GM20431 (cell line): Measurements from ENCODE around the gene MED27.

ENCODE experiments used
- in situ Hi-C: fragments of 300-500 bp; cut with MseI, MboI; formaldehyde crosslinking; loops from one replicate; pipeline ENCODE4 v1.15.0; 2020; ENCODE audit warnings: low sequenced_read_pairs; ENCODE audit not compliant: unreplicated experiment

MED27 gene

DNA sequence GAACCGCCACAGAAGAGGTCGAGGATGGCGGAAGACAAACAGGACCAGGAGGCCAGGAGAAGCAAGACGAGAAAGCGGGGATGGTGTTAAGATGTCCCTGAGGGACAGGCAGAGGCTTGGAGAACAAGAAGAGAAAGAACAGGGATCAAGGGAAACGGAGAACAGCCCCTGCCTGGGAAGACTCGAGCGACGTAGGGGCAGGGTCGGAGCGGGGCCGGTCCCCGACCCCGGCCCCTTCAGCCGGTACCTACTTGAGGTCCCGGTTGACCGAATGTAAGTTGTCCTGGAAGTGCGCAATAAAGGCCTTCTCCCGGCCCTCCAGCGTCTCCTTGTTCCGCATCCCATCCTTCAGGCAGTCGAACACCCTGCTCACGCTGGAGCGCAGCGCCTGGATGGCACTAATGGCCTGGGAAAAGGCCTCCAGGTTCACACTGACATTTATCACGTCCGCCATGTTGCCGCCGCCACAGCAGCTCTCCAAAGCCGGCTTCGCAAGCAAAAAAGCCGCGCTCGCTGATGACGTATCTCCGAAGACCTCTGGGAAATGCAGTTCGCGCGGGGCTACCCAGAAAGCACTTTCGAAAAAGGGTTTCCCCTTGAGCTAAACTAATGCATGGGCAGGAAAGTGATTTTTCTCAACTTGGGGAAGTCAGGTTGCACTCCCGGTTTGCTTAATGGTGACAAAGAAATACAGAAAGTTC is at the start of gene MED27:
TSS of gene MED27 (minus strand) at position 477 of the 701 bp plus-strand sequence. CDS start at position 454, 23 bp downstream.
- in situ Hi-C loops, result no loop called here

DNA sequence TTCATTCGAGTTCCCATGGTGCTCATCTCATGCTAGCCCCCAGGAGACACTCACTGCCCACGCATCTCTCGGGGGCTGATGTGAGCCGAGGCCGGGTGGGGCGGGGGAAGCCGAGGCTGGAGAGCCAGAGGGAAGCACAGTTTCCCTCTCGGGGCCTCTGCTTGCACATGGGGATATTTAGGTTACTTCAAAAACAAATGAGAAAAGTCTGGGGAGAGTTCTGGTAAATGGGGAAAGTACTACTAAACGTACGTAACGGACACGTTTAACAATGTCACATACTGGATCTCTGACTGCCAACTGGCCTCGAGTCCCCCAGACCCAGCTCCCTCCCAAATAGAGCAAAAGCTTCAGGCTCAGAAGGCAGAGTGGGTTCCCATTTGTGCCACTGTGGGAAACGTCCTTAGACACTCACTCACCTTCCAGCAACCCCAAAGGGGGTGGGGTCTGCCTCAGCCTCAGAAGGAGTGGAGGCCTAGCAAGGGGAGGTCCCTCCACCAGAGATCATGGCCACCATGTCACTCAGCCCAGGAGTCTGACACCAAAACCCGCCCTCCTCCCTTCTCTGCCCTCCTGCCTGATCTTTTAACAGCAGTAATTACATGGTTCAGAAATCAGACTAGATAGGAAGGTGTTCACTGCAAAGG is 48.3 kb upstream of the MED27 start:
- in situ Hi-C loops, result no loop called here

- in situ Hi-C loops, result no loop called here
Measured at GRCh38 chr9:132126680-132127236, 47.1 kb upstream of the MED27 start.

GRCh38 chr9:132125944-132126679 is 46.4 kb upstream of the MED27 start:
- in situ Hi-C loops, result no loop called here

- in situ Hi-C loops, result no loop called here
Measured at GRCh38 chr9:132125361-132125760, 45.7 kb upstream of the MED27 start.

DNA sequence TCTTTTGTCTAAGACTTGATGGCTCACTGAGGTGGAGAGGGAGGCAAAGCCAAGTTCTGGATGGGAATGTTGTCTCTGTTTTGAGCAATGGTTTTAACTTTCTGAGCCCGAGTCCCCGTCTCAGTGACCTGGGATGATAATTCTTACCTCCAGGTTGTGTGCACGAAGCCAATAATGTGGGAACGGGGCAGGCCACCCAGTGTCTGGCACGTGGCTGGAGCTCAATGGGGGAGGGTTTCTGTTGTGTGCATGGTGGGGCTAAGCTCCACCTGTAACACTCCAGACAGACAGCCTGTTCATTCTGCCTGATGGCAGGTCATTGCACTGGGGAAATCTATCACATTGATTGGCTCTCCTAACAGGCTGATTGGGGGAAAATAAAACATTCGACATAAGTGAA is 45.1 kb upstream of the MED27 start:
- in situ Hi-C loops, result no loop called here

GRCh38 chr9:132121021-132121420 is 41.4 kb upstream of the MED27 start:
- in situ Hi-C loops, result no loop called here

- in situ Hi-C loops, result no loop called here
Measured at GRCh38 chr9:132117694-132118093, 38.0 kb upstream of the MED27 start.

DNA sequence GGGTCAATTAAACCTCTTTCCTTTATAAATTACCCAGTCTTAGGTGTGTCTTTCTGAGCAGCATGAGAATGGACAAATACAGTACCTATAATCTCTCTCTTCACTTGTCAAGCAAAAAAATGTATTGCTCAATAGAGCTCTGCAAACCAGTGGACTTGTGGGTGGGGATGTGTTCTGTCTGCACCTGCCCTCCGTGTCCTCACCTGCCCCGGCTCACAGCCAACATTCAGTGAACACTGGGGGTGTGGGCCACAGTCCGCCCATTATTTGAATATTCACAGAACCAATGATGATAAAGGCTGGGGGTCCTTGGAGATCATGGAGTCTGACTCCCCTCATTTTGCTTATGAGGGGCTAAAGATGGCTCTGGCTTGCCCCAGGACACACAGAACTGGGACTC is 36.9 kb upstream of the MED27 start:
- in situ Hi-C loops, result no loop called here

- in situ Hi-C loops, result no loop called here
Measured at GRCh38 chr9:132114102-132114707, 34.5 kb upstream of the MED27 start.

- in situ Hi-C loops, result no loop called here
Measured at GRCh38 chr9:132109291-132109690, 29.6 kb upstream of the MED27 start.

- in situ Hi-C loops, result no loop called here
Measured at GRCh38 chr9:132108728-132109127, 29.1 kb upstream of the MED27 start.

GRCh38 chr9:132099741-132100407 is 20.2 kb upstream of the MED27 start:
- in situ Hi-C loops, result no loop called here

DNA sequence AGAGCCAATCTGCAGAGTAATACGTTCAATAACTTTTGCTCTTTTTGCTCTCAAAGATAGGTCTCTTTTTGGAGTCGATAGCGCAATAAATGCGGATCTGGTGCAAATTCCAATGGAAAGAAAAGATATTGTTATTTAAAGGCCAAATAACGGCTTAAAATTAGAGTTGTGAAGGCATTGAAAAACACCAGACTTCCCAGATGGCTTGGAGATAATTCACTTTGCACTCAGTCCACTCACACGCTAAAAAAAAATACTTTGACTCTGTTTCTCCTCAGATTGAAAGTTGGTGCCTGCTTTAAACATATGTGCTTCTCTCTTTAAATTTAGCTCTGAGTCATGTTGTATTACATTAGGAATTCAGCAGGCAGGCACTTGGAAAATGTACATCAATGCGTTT is 19.5 kb upstream of the MED27 start:
- in situ Hi-C loops, result no loop called here

DNA sequence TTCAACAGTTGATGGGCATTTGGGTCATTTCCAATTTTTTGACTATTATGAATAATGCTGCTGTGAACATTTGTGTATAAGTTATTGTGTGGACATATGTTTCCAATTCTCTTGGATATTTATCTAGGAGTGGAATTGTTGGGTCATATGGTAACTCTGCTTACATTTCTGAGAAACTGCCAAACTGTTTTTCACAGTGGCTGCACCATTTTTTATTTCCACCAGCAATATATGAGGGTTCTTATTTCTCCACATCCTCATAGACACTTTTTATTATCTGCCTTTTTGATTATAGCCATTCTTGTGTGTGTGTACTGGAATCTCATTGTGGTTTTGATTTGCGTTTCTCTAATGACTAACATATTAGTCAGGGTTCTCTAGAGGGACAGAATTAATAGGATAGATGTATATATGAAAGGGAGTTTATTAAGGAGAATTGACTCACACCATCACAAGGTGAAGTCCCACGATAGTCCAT is 14.7 kb upstream of the MED27 start:
- in situ Hi-C loops, result no loop called here

GRCh38 chr9:132090771-132091170 is 11.1 kb upstream of the MED27 start:
- in situ Hi-C loops, result no loop called here

DNA sequence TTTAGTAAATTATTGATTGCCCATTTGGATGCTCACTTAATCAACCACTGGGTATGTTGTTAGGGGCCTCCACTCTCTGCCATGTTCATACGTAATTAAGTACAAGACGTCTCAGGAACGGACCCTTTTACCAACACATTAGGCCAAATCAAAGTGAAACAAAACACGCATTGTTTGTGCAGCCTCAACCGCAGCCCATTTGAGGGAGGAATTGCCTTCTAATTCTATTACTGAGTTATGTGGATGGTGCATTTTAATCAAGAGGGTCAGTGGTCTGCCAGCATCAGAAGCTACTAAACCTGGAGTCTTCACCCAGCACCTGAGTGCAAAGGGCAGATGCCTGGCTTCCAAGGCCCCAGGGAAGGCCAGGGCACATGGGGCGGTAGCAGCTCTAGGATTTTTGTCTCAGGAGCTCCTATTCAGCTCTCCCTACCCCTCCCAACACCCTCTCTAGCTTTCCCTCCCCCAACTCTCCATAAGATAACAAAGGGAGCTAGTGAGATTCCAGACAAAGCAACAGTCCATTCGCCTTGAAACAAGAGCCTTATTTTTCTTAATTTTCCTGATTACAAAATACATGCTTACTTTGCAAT is 7.9 kb upstream of the MED27 start:
- in situ Hi-C loops, result no loop called here

DNA sequence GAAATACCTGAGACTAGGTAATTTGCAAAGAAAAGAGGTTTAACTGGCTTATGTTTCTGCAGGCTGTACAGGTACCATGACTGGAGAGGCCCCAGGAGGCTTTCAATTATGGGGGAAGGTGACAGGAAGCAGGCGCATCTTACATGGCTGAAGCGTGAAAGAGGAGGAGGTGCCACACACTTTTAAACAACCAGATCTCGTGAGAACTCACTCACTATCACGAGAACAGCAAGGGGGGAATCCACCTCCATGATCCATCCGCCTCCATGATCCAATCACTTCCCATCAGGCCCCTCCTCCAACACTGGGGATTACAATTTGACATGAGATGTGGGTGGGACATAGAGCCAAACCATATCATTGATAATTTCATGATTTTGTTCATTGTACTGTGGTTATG is 2.5 kb upstream of the MED27 start:
- in situ Hi-C loops, result no loop called here

- in situ Hi-C loops, result no loop called here
Measured at GRCh38 chr9:132078699-132079356, 839 bp downstream of the MED27 start.
